HG03439 (cell line): ENCODE data around the gene RAB31.
"Not testable (repeated sequence)": the region's sequence is repeated elsewhere in the genome, so short reads cannot be mapped to it uniquely, and the experiment has no call there.

Experiments
- ATAC-seq: cut with Tn5 transposase; IDR thresholded peaks from one replicate; pipeline ENCODE4 v1.9.1; 2021; ENCODE audit warnings: mild to moderate bottlenecking, moderate library complexity; ENCODE audit not compliant: unreplicated experiment

Gene RAB31

GRCh38 chr18:9835113-9835755, 127.1 kb downstream of the RAB31 start:
- no peak for ATAC-seq

DNA sequence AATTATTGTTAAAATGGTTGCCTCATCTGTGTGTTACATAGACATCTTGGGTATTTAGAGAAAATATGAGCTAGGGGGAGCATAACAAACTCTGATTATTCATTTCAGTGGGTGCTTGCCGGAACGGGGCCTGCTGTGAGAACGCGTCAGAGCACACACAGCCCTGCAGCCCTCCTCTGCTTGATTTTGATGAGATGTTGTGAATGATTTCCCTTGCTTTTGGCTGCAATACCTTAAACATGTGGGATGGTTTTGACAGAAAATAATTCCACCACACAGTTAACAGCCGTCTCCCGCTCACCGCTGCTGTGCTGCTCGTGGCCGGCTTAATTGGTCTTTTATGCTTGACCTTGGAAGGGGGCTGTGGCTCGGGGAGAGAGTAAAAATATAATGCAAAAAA, 127.7 kb downstream of the RAB31 start:
- ATAC-seq: no peak

GRCh38 chr18:9838144-9838877, 130.2 kb downstream of the RAB31 start:
- ATAC-seq: no peak

DNA sequence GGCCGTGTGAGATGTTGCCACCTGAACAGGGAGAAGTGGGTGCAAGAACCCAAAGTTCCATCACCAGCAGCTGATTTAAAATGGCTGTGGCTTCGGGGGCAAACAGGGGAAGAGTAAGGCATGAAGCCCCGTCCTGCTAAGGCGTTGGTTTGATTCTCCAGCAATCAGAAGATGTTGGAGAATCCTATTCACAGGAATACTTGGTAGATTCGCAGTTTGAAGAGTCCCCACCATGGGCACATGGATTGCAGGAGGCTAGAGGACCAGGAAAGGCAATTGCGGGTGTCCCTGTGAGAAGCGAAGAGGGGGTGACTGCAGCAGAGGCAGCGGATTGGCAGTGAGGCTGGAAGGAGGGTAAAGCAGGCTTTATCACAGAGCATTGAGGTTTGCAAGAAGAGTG, 131.1 kb downstream of the RAB31 start:
- no peak for ATAC-seq

- no peak for ATAC-seq
Observed at GRCh38 chr18:9839853-9840252, 131.8 kb downstream of the RAB31 start.

DNA sequence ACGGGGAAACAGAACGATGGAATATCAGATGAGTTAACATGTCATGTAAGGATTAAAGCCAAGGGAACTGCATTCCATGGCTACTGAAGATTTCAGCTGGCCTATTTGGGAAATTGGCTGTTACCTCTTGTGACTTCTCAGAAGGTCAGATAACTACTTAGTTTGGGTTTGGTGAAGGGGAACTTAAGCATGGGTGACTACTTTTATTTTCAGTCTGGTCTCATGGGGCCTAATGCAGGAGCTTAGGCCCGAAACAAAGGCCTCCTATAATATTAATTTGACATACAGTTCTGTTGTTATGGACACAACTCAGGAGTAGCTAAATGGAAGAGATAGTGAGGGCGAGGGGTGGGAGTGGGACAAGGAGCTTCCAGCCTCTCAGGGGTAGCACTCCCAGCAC, 133.7 kb downstream of the RAB31 start:
- no peak for ATAC-seq

GRCh38 chr18:9842448-9842847, 134.3 kb downstream of the RAB31 start:
- no peak for ATAC-seq

- ATAC-seq: no peak
Observed at GRCh38 chr18:9845256-9845655, 137.2 kb downstream of the RAB31 start.

GRCh38 chr18:9846162-9846925, 138.2 kb downstream of the RAB31 start:
- no peak for ATAC-seq

DNA sequence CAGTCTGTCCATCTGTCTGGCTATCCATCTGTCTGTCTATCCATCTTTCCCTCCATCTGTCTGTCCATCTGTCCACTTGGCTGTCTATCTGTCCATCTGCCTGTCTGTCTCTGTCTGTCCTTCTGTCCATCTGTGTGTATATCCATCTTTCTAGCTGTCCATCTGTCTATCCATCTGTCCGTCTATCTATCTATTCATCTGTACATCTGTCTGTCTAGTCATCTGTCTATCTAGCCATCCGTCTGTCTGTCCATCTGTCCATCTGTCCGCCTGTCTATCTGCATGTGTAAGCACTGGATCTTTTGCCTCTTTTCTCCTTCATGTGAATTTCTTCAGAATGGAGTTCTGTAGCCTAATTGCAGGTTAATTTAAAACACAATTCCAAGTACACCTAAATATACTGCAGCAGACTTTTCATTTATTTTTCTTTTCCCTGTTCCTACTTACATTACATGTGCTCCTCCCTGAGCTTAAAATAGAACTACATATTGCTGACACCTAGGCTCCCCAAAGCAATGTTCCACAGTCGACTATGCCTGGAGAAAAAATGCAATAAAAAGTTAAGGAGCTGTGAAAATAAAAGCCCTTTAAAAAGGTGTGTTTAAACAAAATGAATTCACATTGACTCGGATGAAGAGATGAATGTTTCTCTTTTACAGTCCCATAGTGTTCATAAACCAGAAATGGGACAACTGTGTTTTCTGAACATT, 140.2 kb downstream of the RAB31 start:
- ATAC-seq: no peak

GRCh38 chr18:9849407-9850283, 141.5 kb downstream of the RAB31 start:
- ATAC-seq: no peak

- no peak for ATAC-seq
Observed at GRCh38 chr18:9850309-9850708, 142.2 kb downstream of the RAB31 start.

DNA sequence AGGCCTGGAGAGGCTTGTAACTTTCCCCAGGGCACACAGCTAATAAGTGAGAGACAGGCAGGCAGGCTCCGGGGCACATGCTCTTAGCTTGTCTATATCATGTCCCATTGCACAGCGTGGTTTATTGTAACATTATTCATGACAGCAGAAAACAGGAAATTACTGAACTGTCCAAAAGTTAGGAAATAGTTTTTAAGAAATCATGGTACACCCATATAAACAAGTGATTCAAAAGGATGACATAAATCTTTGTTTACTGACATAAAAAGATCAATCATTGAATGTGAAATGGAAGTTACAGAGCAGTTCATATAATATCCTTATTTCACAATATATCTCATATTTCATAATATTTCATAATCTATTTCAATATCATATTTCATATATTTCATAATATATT, 143.4 kb downstream of the RAB31 start:
- ATAC-seq: no peak

GRCh38 chr18:9852266-9853081, 144.4 kb downstream of the RAB31 start:
- ATAC-seq: no peak

DNA sequence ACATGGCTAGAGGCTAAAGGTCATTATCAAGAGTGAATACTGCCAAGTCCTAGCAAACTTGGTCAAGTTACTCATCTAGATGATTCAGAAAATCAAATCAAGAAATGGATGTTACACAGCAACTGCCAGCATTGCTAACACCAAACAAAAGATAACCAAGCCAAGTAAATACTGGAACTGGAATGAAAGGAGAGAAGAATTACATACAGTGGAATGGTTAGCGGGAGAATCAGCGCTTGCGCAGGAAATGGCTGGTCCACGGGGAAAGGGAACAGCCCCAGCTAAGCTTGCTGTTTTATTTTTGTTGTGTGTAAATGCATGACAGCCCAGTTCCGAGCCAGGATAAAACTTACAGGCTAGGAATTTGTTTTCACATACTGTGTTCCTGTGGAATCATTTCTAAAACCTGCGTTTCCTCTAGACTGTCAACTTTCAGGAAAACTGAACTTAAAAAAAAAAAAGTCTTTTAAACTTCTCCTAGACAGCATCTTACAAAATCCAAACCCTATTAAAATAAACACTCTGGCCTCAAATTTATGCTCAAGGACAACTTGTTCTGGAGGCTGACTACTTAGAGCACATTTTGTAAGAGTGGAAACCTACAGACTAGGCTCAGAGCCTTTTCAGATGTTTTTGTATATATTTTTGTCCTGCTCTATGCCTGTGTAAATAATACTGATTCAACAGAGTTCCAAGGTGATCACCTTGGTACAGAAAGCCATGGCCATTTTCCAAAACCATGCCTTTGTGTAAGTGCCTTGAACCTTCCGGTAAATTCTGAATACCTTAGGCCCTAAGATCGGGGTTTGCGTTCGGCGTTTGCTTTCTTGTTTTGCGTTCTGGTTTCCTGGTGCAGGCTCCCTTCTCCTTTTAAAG, 146.9 kb downstream of the RAB31 start:
- no peak for ATAC-seq

DNA sequence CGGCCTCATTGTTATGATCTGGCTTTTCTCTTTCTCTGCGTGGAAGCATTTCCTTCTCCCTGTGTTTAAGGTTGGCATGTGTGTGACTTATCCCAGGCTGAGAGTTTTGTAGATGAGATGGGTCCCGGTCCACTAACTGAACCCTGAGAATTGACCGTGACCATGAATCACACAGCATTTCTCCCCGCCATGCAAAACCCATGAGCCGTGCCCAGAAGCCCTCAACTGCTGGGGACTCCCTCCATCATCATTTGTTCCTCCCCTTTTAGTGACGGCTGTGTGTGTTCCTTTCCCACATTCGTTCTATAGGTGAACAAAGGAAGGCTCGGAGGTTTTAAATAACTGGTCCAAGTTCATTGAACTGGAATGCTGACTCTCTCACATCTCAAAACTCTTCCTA, 147.6 kb downstream of the RAB31 start:
- no peak for ATAC-seq

GRCh38 chr18:9856092-9856491, 148.0 kb downstream of the RAB31 start:
- ATAC-seq: no peak

GRCh38 chr18:9857479-9857998, 149.4 kb downstream of the RAB31 start:
- ATAC-seq: not testable (repeated sequence)
